Kidney (tissue), 14 donors: ENCODE measurements around the gene RPS6KA4. TPM values are rescaled to one million over a fixed set of nuclear protein-coding genes. Genes with fewer than 3 reads are reported as not detected.

ENCODE experiments used
- DNase-seq, 5 donors: peaks; one replicate each; pipeline ENCODE4 v3.0.0-alpha.2; 2013 to 2020
- FAIRE-seq: peaks from 2 replicates; lab custom pipeline; 2012; peaks lifted over from hg19 to GRCh38; lab: Jason Lieb, UNC
- H3K27ac ChIP-seq, 2 donors: one replicate each; pipeline ENCODE4 v1.7.0; 2013; ENCODE audit warnings: low read depth in 2 of 2, low read length in 2 of 2, inconsistent platforms in 1 of 2
- H3K27me3 ChIP-seq: one replicate; pipeline ENCODE4 v1.7.1; 2013; ENCODE audit warnings: low read length, inconsistent platforms; ENCODE audit not compliant: control insufficient read depth, insufficient read depth
- H3K36me3 ChIP-seq, 3 donors: one replicate each; pipeline versions ENCODE4 v1.7.0 to v1.7.1; 2013; ENCODE audit warnings: low read length in 3 of 3, control low read depth in 1 of 3, inconsistent platforms in 1 of 3; ENCODE audit not compliant: insufficient read depth in 3 of 3, control insufficient read depth in 2 of 3
- H3K4me1 ChIP-seq, 3 donors: one replicate each; pipeline versions ENCODE4 v1.7.0 to v1.7.1; 2013; ENCODE audit warnings: low read length in 3 of 3, inconsistent platforms in 1 of 3, low read depth in 1 of 3; ENCODE audit not compliant: control insufficient read depth in 2 of 3, insufficient read depth in 2 of 3
- H3K4me3 ChIP-seq, 3 donors: one replicate each; pipeline versions ENCODE4 v1.7.0 to v1.8.1; 2013; ENCODE audit warnings: low read length in 3 of 3, control low read depth in 1 of 3, inconsistent platforms in 1 of 3
- H3K9ac ChIP-seq, 3 donors: one replicate each; pipeline versions ENCODE4 v1.7.0 to v1.7.1; 2013; ENCODE audit warnings: low read length in 3 of 3, control low read depth in 1 of 3, inconsistent platforms in 1 of 3
- H3K9me3 ChIP-seq, 3 donors: one replicate each; pipeline versions ENCODE4 v1.7.0 to v1.7.1; 2013; ENCODE audit warnings: low read length in 3 of 3, control low read depth in 1 of 3, inconsistent platforms in 1 of 3; ENCODE audit not compliant: control insufficient read depth in 2 of 3, insufficient read depth in 1 of 3
- intact Hi-C: fragments of 100-400 bp; cut with DNase I; formaldehyde crosslinking; loops from one replicate; pipeline ENCODE4 v1.11.1; 2022
- polyA plus RNA-seq: library from polyadenylated mRNA; stranded (reverse); fragments of 350-450 nt; fragmentation: Illumina TruSeq; extraction: RNeasy Lipid Tissue Mini Kit (QIAGEN cat#74804); gene quantifications from one replicate; pipeline ENCODE4 v1.2.3, GENCODE V29; 2014; ENCODE audit warnings: low read depth, low replicate concordance; ENCODE audit not compliant: insufficient read depth
- total RNA-seq: library from RNA; stranded (reverse); fragmentation: NEBNext Ultra II Directional; extraction: Animal tissue kit (Norgen Biotek cat#: 25700); gene quantifications from one replicate; pipeline ENCODE4 v1.2.1, GENCODE V29; 2021
- TF ChIP-seq, protein P1 (sequence below): IDR thresholded peaks from 3 replicates; pipeline ENCODE4 v1.5.1; 2012; ENCODE audit warnings: mild to moderate bottlenecking, moderate library complexity, borderline replicate concordance; ENCODE audit not compliant: insufficient read depth; ENCODE audit errors: extremely low read depth
- donor health status: control.
- donor health status: control.
- donor health status: control.
- donor health status: control.
- donor health status: control.
- donor health status: DM: yes; HTN: yes; CAD: no.
- donor health status: Normal renal cell carcinoma (clear cell type).

RPS6KA4 gene
- total and polyA plus RNA-seq, 2 donors from 2014 or later = 13.6 to 40.2 TPM

DNA sequence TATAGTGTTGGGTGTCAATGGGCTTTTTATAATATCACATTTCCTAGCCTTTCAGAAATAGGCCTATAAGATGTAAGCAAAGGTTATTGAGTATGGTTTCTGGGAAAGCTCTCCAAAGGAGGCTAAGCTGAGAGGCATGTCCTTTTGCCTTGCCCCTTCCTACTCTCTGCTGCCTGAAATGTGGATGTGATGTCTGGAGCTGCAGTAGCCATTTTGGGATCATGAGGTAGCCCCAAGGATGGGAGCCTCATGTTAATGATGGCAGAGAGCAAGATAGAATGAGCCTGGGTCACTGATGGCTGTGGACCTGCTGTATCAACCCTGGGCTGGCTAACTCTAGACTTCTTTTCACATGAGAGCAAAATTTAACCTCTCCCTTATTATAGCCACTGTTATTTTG is 29.0 kb downstream of the RPS6KA4 start:
- no peak overlapping the region for H3K9ac ChIP-seq
- no peaks in the 10 kb centered on the region for H3K9me3 ChIP-seq
- H3K36me3 ChIP-seq = no peaks in the 10 kb centered on the region
- intact Hi-C loops = no loop called here
- H3K27ac ChIP-seq = no peak overlapping the region
- DNase-seq = no peak
- H3K4me3 ChIP-seq = no peak overlapping the region
- no peaks in the 10 kb centered on the region for H3K4me1 ChIP-seq
- FAIRE-seq = no peak
- no peaks in the 10 kb centered on the region for H3K27me3 ChIP-seq
- TF ChIP-seq, protein P1, sequence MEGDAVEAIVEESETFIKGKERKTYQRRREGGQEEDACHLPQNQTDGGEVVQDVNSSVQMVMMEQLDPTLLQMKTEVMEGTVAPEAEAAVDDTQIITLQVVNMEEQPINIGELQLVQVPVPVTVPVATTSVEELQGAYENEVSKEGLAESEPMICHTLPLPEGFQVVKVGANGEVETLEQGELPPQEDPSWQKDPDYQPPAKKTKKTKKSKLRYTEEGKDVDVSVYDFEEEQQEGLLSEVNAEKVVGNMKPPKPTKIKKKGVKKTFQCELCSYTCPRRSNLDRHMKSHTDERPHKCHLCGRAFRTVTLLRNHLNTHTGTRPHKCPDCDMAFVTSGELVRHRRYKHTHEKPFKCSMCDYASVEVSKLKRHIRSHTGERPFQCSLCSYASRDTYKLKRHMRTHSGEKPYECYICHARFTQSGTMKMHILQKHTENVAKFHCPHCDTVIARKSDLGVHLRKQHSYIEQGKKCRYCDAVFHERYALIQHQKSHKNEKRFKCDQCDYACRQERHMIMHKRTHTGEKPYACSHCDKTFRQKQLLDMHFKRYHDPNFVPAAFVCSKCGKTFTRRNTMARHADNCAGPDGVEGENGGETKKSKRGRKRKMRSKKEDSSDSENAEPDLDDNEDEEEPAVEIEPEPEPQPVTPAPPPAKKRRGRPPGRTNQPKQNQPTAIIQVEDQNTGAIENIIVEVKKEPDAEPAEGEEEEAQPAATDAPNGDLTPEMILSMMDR = no peak

DNA sequence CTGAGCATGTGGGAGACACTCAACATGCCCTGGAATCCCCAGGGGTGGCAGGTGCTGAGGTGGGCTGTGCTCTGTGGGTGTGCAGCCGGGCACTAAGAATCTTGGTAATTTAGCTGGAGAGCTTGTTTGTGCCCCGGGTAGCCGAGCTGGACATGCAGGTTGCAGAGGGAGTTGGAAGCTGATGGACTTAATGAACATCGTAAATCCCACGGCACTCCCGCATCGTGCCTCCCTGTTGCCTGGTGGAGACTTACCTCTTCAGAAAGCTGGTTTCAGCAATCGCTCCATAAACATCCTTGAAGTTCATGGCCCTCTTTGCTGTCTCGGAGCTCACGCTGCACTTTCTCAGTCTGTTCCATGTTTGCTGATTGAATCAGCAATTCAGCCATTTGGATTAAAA is 29.9 kb downstream of the RPS6KA4 start:
- Histone ChIP-seq H3K9me3 (no peaks in the 10 kb centered on the region), H3K36me3 (no peaks in the 10 kb centered on the region), H3K27me3 (no peaks in the 10 kb centered on the region), H3K9ac (no peak overlapping the region), H3K4me1 (no peaks in the 10 kb centered on the region), H3K4me3 (no peak overlapping the region), H3K27ac (no peak overlapping the region)
- TF ChIP-seq, protein P1 = no peak
- DNase-seq = peak in 3 of 5 donors; percentile 58 to 83 (median 69)
- intact Hi-C loops = no loop called here
- FAIRE-seq = no peak

DNA sequence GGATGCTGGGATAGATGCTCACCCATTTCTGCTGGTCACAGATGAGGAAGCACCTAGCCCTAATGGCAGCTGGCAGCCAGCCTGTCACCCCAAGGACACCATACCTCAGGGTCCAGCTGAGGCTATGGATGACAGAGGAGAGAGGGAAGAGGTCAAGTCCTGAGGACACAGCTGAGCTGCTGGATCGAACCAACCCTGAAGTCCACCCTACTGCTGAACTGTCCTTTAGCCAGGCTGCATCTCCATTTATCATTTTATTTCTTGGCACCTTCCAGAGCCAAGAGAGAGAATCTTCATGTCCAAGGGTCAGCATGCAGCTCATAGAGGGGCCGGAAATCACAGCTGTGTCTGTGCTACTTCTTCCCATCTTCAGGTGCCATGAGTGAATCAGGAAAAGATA is 30.9 kb downstream of the RPS6KA4 start:
- H3K9ac ChIP-seq = no peak overlapping the region
- no peaks in the 10 kb centered on the region for H3K36me3 ChIP-seq
- no peak for FAIRE-seq
- intact Hi-C loops = no loop called here
- no peaks in the 10 kb centered on the region for H3K4me1 ChIP-seq
- no peaks in the 10 kb centered on the region for H3K9me3 ChIP-seq
- TF ChIP-seq, protein P1 = no peak
- H3K4me3 ChIP-seq = no peak overlapping the region
- no peak overlapping the region for H3K27ac ChIP-seq
- DNase-seq = no peak
- no peaks in the 10 kb centered on the region for H3K27me3 ChIP-seq

DNA sequence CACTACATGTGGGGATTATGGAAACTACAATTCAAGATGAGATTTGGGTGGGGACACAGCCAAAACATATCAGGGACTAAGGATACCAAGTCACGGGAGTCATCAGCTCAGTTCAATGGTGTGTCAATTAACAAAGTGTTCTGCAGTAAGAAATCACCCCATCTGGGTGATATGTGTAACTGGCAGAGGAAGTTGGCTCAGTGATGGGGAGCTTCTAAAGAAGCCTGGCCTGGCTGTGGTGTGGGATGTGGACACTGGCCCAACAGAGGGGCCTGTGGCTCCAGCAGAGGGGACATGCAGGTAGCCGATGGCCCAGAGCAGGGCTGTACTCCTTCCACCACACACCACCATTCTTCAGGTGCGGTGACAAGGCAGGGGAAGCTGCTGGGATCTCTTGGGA is 31.6 kb downstream of the RPS6KA4 start:
- FAIRE-seq = no peak
- intact Hi-C loops = no loop called here

More for the DNA sequence above, 31.6 kb downstream of the RPS6KA4 start:
- Histone ChIP-seq H3K27me3 (no peaks in the 10 kb centered on the region), H3K4me3 (no peak overlapping the region), H3K36me3 (no peaks in the 10 kb centered on the region), H3K27ac (no peak overlapping the region), H3K9ac (no peak overlapping the region), H3K9me3 (no peaks in the 10 kb centered on the region), H3K4me1 (peaks cover 0 to 1% (median 0%) of the 10 kb centered on the region in 3 donors)
- DNase-seq = no peak
- TF ChIP-seq, protein P1 = no peak
